Endothelial cell of umbilical vein (primary cell): Measurements from ENCODE around the gene FOLR1. TPM values are rescaled to one million over a fixed set of nuclear protein-coding genes. Genes with fewer than 3 reads are reported as not detected.

Source experiments
- BruUV-seq: library from RNA; stranded (reverse); fragments of 400-500 nt; replicated peaks from 2 replicates; lab custom pipeline; 2021; lab: Mats Ljungman, UMichigan
- CTCF ChIA-PET: fragments of 300-600, 350-600 bp; sonication (Branson Sonifier 250); formaldehyde crosslinking; loops from one replicate; lab custom pipeline; 2021; ENCODE audit warnings: antibody characterized with exemption, inconsistent platforms; lab: Charles Lee
- POLR2A ChIA-PET: fragments of 300-600, 350-600 bp; sonication (Branson Sonifier 250); formaldehyde crosslinking; loops from one replicate; lab custom pipeline; 2021; ENCODE audit warnings: antibody characterized with exemption, inconsistent platforms; lab: Charles Lee
- DNase-seq: peaks from one replicate; pipeline ENCODE4 v3.0.0-alpha.2; 2011; ENCODE audit warnings: low read depth, low spot score
- FAIRE-seq: peaks from 2 replicates; lab custom pipeline; 2011; peaks lifted over from hg19 to GRCh38; lab: Jason Lieb, UNC
- H2AFZ ChIP-seq: 2 replicates; pipeline ENCODE4 v1.6.0; 2012; ENCODE audit warnings: low read depth, low read length, control low read depth, inconsistent platforms
- H3K27ac ChIP-seq: 2 replicates; pipeline ENCODE4 v1.5.1; 2011; ENCODE audit warnings: low read depth, mild to moderate bottlenecking, control low read depth, low read length, moderate library complexity; ENCODE audit not compliant: insufficient read depth
- H3K27me3 ChIP-seq, 2 experiments: 2 replicates each; pipeline versions ENCODE4 v1.6.0 to v1.6.1; 2011; ENCODE audit warnings: low read length in 2 of 2, mixed read lengths in 1 of 2; ENCODE audit not compliant: control insufficient read depth in 2 of 2, insufficient read depth in 2 of 2
- H3K36me3 ChIP-seq, 2 experiments: 2 replicates in 1 of 2; 3 replicates in 1 of 2; pipeline ENCODE4 v1.5.1; 2011; ENCODE audit warnings: low read length in 2 of 2, mild to moderate bottlenecking in 1 of 2, moderate library complexity in 1 of 2; ENCODE audit not compliant: control insufficient read depth in 2 of 2, insufficient read depth in 2 of 2; ENCODE audit errors: extremely low read depth in 1 of 2
- H3K4me1 ChIP-seq: 3 replicates; pipeline ENCODE4 v1.5.1; 2011; ENCODE audit warnings: mild to moderate bottlenecking, low read length; ENCODE audit not compliant: control insufficient read depth, insufficient read depth; ENCODE audit errors: extremely low read depth
- H3K4me2 ChIP-seq: 2 replicates; pipeline ENCODE4 v1.6.1; 2011; ENCODE audit warnings: low read length, control low read depth, mixed read lengths; ENCODE audit not compliant: insufficient read depth
- H3K4me3 ChIP-seq, 3 experiments: fragments of 200-600 bp in 1 of 3; sonication (generic), shearing (Covaris generic) in 1 of 3; replicated peaks in 1 of 3; 2 replicates each; pipeline ENCODE4 v1.5.1; 2011 to 2016; ENCODE audit warnings: control low read depth in 3 of 3, low read length in 3 of 3, mild to moderate bottlenecking in 2 of 3, inconsistent platforms in 1 of 3, low read depth in 1 of 3, moderate library complexity in 1 of 3; ENCODE audit not compliant: insufficient read depth in 1 of 3
- H3K79me2 ChIP-seq: 2 replicates; pipeline ENCODE4 v1.6.0; 2012; ENCODE audit warnings: low read length, inconsistent platforms; ENCODE audit not compliant: control insufficient read depth, insufficient read depth
- H3K9ac ChIP-seq: replicated peaks from 2 replicates; pipeline ENCODE3; 2011; ENCODE audit warnings: low read length, control low read depth; ENCODE audit not compliant: insufficient read depth; ENCODE audit errors: extremely low read depth
- H3K9me1 ChIP-seq: replicated peaks from 3 replicates; pipeline ENCODE4 v1.6.0; 2011; ENCODE audit warnings: mild to moderate bottlenecking, low read length; ENCODE audit not compliant: control insufficient read depth, insufficient read depth; ENCODE audit errors: extremely low read depth
- H3K9me3 ChIP-seq: replicated peaks from 2 replicates; pipeline ENCODE4 v1.5.1; 2012; ENCODE audit warnings: low read length, inconsistent platforms; ENCODE audit not compliant: control insufficient read depth, insufficient read depth
- H4K20me1 ChIP-seq: replicated peaks from 2 replicates; pipeline ENCODE3; 2011; ENCODE audit warnings: mild to moderate bottlenecking, low read length; ENCODE audit not compliant: control insufficient read depth, insufficient read depth; ENCODE audit errors: extremely low read depth
- EZH2 ChIP-seq: IDR thresholded peaks from 2 replicates; pipeline ENCODE4 v1.6.1; 2012; ENCODE audit warnings: borderline replicate concordance, low read depth, mild to moderate bottlenecking, moderate library complexity, low read length, inconsistent platforms; ENCODE audit not compliant: severe bottlenecking
- FOS ChIP-seq: IDR thresholded peaks from 2 replicates; pipeline ENCODE4 v1.6.1; 2011; ENCODE audit warnings: mild to moderate bottlenecking, low read length, moderate library complexity, borderline replicate concordance; ENCODE audit not compliant: insufficient read depth
- GATA2 ChIP-seq: IDR thresholded peaks from 2 replicates; pipeline ENCODE4 v1.7.0; 2011; ENCODE audit warnings: low read depth, mild to moderate bottlenecking, moderate library complexity, mixed read lengths, low read length; ENCODE audit not compliant: insufficient read length, insufficient read depth
- JUN ChIP-seq: IDR thresholded peaks from 2 replicates; pipeline ENCODE4 v1.6.1; 2011; ENCODE audit warnings: borderline replicate concordance, low read depth; ENCODE audit not compliant: insufficient read length, insufficient read depth
- MYC ChIP-seq: IDR thresholded peaks from one replicate; pipeline ENCODE4 v1.6.1; 2011; ENCODE audit warnings: mild to moderate bottlenecking, low read depth, low read length
- POLR2A ChIP-seq: IDR thresholded peaks from 2 replicates; pipeline ENCODE4 v1.6.1; 2012; ENCODE audit warnings: low read depth, mild to moderate bottlenecking, control low read depth, low read length
- POLR2AphosphoS5 ChIP-seq: IDR thresholded peaks from 2 replicates; pipeline ENCODE4 v1.6.1; 2012; ENCODE audit warnings: low read depth, mild to moderate bottlenecking, control low read depth, low read length, moderate library complexity; ENCODE audit not compliant: insufficient read depth
- dilution Hi-C: fragments of 300-500 bp; cut with MboI; formaldehyde crosslinking; loops from one replicate; pipeline ENCODE4 v1.15.0; 2019; ENCODE audit warnings: low sequenced_read_pairs; ENCODE audit not compliant: extremely low pct_ligation_motif_present
- intact Hi-C: fragments of 100-400 bp; cut with micrococcal nuclease; formaldehyde crosslinking; loops from one replicate; pipeline ENCODE4 v1.10.0; 2022
- polyA plus RNA-seq, 4 experiments: library from polyadenylated mRNA; depleted of rRNA in 3 of 4; stranded (reverse) in 3 of 4; unstranded in 1 of 4; fragments of >200 nt; gene quantifications; 2 replicates each; pipeline versions ENCODE4 v1.2.1 to v1.2.3, GENCODE V29; 2011 to 2012; ENCODE audit warnings: missing spikeins in 1 of 4
- total RNA-seq: library from RNA; stranded (reverse); gene quantifications from 2 replicates; pipeline ENCODE4 v1.2.3, GENCODE V29; 2021
- TF ChIP-seq, protein P1 (sequence below): IDR thresholded peaks from 2 replicates; pipeline ENCODE4 v1.6.1; 2011; ENCODE audit not compliant: insufficient read depth, insufficient read length
- TF ChIP-seq, protein P2 (sequence below), 2 donors: IDR thresholded peaks; 1 replicate in 1 of 2; 2 replicates in 1 of 2; pipeline ENCODE4 v1.5.1; 2011; ENCODE audit warnings: low read length in 2 of 2, mild to moderate bottlenecking in 2 of 2, moderate library complexity in 2 of 2, control low read depth in 1 of 2, inconsistent platforms in 1 of 2, low read depth in 1 of 2; ENCODE audit not compliant: insufficient read depth in 1 of 2; ENCODE audit errors: extremely low read depth in 1 of 2

The FOLR1 gene
- total and polyA plus RNA-seq, 2 donors (not counting 3 experiments of a cell fraction or from before 2014, with no cell fraction given): not detected

DNA sequence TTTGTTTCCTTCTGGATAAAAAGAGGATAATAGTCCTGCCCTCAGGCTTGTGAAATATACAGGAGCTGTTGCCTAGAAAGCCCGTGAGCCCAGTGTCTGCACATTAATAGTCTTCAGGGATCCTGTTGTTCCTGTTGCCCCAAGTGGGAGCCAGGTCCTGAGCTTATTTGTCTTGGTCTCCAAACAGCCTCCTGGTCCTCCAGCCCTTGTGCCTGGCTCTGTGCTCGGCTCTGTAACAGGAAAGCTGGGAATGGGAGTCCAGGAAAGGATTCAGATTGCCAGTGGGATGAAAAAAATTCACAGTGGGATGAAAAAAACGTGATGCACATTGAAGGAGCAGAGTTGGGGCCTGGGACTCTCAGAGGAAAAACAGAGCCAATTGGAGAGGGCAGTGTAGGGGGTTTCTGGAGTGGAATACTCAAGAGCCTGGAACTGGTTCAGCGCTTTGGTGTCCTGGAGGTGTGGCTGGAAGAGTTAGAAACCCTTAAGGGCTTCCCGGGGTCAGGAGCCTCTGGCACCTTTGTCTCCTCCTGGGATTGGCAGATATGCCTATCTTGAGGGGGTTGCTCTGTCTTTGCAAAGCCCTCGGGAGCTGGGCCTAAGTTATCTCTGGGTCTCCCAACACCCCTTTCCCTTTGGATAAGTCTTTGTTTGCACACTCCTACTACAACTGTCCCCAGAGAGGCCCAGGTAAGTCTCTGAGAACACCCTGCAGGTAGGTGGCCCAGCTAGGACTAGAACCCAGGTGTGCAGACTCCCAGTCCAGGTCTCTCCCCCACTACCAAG lies 30.4 kb downstream of the FOLR1 start:
- Histone ChIP-seq H3K79me2 (peaks cover 21% of the 10 kb centered on the region), H4K20me1 (no peaks in the 10 kb centered on the region), H3K36me3 (peaks cover 2 to 4% of the 10 kb centered on the region in 2 experiments), H3K4me3 (peak overlapping the region in 1 of 3 experiments; percentile 62), H3K9ac (peak overlapping the region; percentile 19), H2AFZ (peak overlapping the region; percentile 89), H3K4me2 (peak overlapping the region; percentile 89), H3K4me1 (peaks cover 9% of the 10 kb centered on the region), H3K27ac (peak overlapping the region; percentile 32), H3K27me3 (peaks cover 4 to 14% of the 10 kb centered on the region in 2 experiments), H3K9me3 (no peaks in the 10 kb centered on the region), H3K9me1 (no peaks in the 10 kb centered on the region)
- no peak for DNase-seq
- BruUV-seq: no TSS peak
- FAIRE-seq: no peak
- dilution Hi-C loops (no loop called here), intact Hi-C loops (loop anchor here (2.0 kb wide), 1 partner anchor 17 kb away; no protein-coding TSS in a partner anchor)
- ChIA-PET POLR2A (interaction anchor here (0.6 to 1.5 kb wide), 2 partner anchors 26 to 110 kb away, joined by 5 read pairs; partner anchors contain the start of gene ANAPC15), CTCF (interaction anchor here (1.2 to 3.2 kb wide), 7 partner anchors 16 to 358 kb away, joined by 3 to 17 read pairs (median 6); no protein-coding TSS in a partner anchor)
- no peak for TF ChIP-seq POLR2AphosphoS5
- TF ChIP-seq, protein P1, sequence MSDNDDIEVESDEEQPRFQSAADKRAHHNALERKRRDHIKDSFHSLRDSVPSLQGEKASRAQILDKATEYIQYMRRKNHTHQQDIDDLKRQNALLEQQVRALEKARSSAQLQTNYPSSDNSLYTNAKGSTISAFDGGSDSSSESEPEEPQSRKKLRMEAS: no peak
- TF ChIP-seq EZH2: no peak
- TF ChIP-seq MYC: no peak
- TF ChIP-seq, protein P2, sequence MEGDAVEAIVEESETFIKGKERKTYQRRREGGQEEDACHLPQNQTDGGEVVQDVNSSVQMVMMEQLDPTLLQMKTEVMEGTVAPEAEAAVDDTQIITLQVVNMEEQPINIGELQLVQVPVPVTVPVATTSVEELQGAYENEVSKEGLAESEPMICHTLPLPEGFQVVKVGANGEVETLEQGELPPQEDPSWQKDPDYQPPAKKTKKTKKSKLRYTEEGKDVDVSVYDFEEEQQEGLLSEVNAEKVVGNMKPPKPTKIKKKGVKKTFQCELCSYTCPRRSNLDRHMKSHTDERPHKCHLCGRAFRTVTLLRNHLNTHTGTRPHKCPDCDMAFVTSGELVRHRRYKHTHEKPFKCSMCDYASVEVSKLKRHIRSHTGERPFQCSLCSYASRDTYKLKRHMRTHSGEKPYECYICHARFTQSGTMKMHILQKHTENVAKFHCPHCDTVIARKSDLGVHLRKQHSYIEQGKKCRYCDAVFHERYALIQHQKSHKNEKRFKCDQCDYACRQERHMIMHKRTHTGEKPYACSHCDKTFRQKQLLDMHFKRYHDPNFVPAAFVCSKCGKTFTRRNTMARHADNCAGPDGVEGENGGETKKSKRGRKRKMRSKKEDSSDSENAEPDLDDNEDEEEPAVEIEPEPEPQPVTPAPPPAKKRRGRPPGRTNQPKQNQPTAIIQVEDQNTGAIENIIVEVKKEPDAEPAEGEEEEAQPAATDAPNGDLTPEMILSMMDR (IDR thresholded peaks at IDR 0.05; ENCODE audit: extremely low read depth in 1 of 2, insufficient read depth in 1 of 2, low read depth in 1 of 2, low read length in 2 of 2): no peak
- TF ChIP-seq JUN: no peak
- TF ChIP-seq GATA2: no peak
- TF ChIP-seq FOS: no peak
- no peak for TF ChIP-seq POLR2A
